Caco-2 (cell line): ENCODE data around the gene REEP3. TPM values are rescaled to one million over a fixed set of nuclear protein-coding genes. Genes with fewer than 3 reads are reported as not detected.
"Not testable (repeated sequence)": the region's sequence is repeated elsewhere in the genome, so short reads cannot be mapped to it uniquely, and the experiment has no call there.

Experiments used
- BruUV-seq: library from RNA; stranded (reverse); fragments of 400-500 nt; replicated peaks from 2 replicates; lab custom pipeline; 2021; lab: Mats Ljungman, UMichigan
- CTCF ChIA-PET: fragments of 300-600 bp; sonication (Branson Sonifier 250); formaldehyde crosslinking; loops from one replicate; lab custom pipeline; 2022; ENCODE audit warnings: antibody characterized with exemption; lab: Charles Lee
- POLR2A ChIA-PET: fragments of 300-600 bp; sonication (Branson Sonifier 250); formaldehyde crosslinking; loops from one replicate; lab custom pipeline; 2022; ENCODE audit warnings: antibody characterized with exemption; lab: Charles Lee
- DNase-seq, 2 experiments: peaks; one replicate each; pipeline versions ENCODE4 v3.0.0 to v3.0.0-alpha.2; 2020 to 2022
- H3K27me3 ChIP-seq: replicated peaks from 2 replicates; pipeline ENCODE4 v1.6.0; 2011; ENCODE audit warnings: low read length; ENCODE audit not compliant: control insufficient read depth, insufficient read depth
- H3K36me3 ChIP-seq: 2 replicates; pipeline ENCODE4 v1.5.1; 2011; ENCODE audit warnings: low read length; ENCODE audit not compliant: control insufficient read depth, insufficient read depth
- H3K4me1 ChIP-seq: fragments of 250-450 bp; sonication (Bioruptor Pico); 2 replicates; pipeline ENCODE4 v1.5.1; 2020; ENCODE audit warnings: mild to moderate bottlenecking
- H3K4me3 ChIP-seq: 2 replicates; pipeline ENCODE4 v1.5.1; 2011; ENCODE audit warnings: low read depth, mild to moderate bottlenecking, control low read depth, low read length
- H3K9me3 ChIP-seq: fragments of 250-450 bp; sonication (Bioruptor Pico); 2 replicates; pipeline ENCODE4 v1.5.1; 2020; ENCODE audit warnings: mild to moderate bottlenecking, moderate library complexity
- H3K27ac Mint-ChIP-seq: one replicate; pipeline ENCODE4 v1.8.0; 2022; ENCODE audit warnings: mixed read lengths; ENCODE audit not compliant: unreplicated experiment
- H3K27me3 Mint-ChIP-seq: one replicate; pipeline ENCODE4 v1.8.0; 2022; ENCODE audit warnings: mixed read lengths; ENCODE audit not compliant: insufficient read depth, unreplicated experiment
- H3K36me3 Mint-ChIP-seq: one replicate; pipeline ENCODE4 v1.8.0; 2022; ENCODE audit warnings: mild to moderate bottlenecking, mixed read lengths; ENCODE audit not compliant: insufficient read depth, unreplicated experiment
- H3K4me1 Mint-ChIP-seq: one replicate; pipeline ENCODE4 v1.8.0; 2022; ENCODE audit warnings: low read depth, mixed read lengths; ENCODE audit not compliant: unreplicated experiment
- H3K4me3 Mint-ChIP-seq: one replicate; pipeline ENCODE4 v1.8.0; 2022; ENCODE audit warnings: mild to moderate bottlenecking, moderate library complexity, mixed read lengths; ENCODE audit not compliant: unreplicated experiment
- H3K9me3 Mint-ChIP-seq: one replicate; pipeline ENCODE4 v1.8.0; 2022; ENCODE audit warnings: mixed read lengths; ENCODE audit not compliant: unreplicated experiment
- CTCF ChIP-seq, 2 experiments: fragments of 200-600 bp in 1 of 2; IDR thresholded peaks; 1 replicate in 1 of 2; 2 replicates in 1 of 2; pipeline versions ENCODE4 v1.5.1 to v1.8.0; 2011 to 2022; ENCODE audit warnings: antibody characterized with exemption in 1 of 2, control low read depth in 1 of 2, inconsistent platforms in 1 of 2, low read depth in 1 of 2, low read length in 1 of 2, mild to moderate bottlenecking in 1 of 2, moderate library complexity in 1 of 2; ENCODE audit not compliant: insufficient read depth in 1 of 2, severe bottlenecking in 1 of 2, unreplicated experiment in 1 of 2
- intact Hi-C: fragments of 100-400 bp; cut with micrococcal nuclease; formaldehyde crosslinking; loops from one replicate; pipeline ENCODE4 v1.10.0; 2022; ENCODE audit not compliant: unreplicated experiment
- total RNA-seq: library from RNA; stranded (reverse); gene quantifications from 2 replicates; pipeline ENCODE4 v1.2.3, GENCODE V29; 2022

REEP3 gene
- total RNA-seq, 1 experiment from 2014 or later: 66.4 TPM

GRCh38 chr10:63497321-63497720 lies 23.9 kb upstream of the REEP3 start:
- intact Hi-C loops: no loop called here
- H3K4me3 Mint-ChIP-seq: no peak overlapping the region
- peaks cover 11% of the 10 kb centered on the region for H3K4me1 Mint-ChIP-seq
- no peaks in the 10 kb centered on the region for H3K27me3 ChIP-seq
- H3K4me1 ChIP-seq: no peaks in the 10 kb centered on the region
- POLR2A ChIA-PET: interaction anchor here (0.5 kb wide), 1 partner anchor 1549 kb away, joined by 9 read pairs; no protein-coding TSS in a partner anchor
- TF ChIP-seq CTCF (IDR thresholded peaks at IDR 0.05; ENCODE audit: insufficient read depth in 1 of 2, low read depth in 1 of 2, low read length in 1 of 2, severe bottlenecking in 1 of 2, unreplicated experiment in 1 of 2): no peak
- CTCF ChIA-PET: no interaction called here
- H3K27ac Mint-ChIP-seq: no peak overlapping the region
- no peak overlapping the region for H3K4me3 ChIP-seq
- BruUV-seq: no TSS peak
- no peaks in the 10 kb centered on the region for H3K36me3 ChIP-seq
- H3K9me3 ChIP-seq: no peaks in the 10 kb centered on the region
- H3K9me3 Mint-ChIP-seq: no peaks in the 10 kb centered on the region
- peaks cover 10% of the 10 kb centered on the region for H3K36me3 Mint-ChIP-seq
- H3K27me3 Mint-ChIP-seq: no peaks in the 10 kb centered on the region
- DNase-seq: no peak

- ChIA-PET POLR2A (no interaction called here), CTCF (no interaction called here)
- H3K27ac Mint-ChIP-seq: no peak overlapping the region
- intact Hi-C loops: no loop called here
- peaks cover under 1% of the 10 kb centered on the region for H3K4me1 ChIP-seq
- H3K4me1 Mint-ChIP-seq: peaks cover 16% of the 10 kb centered on the region
- no peaks in the 10 kb centered on the region for H3K9me3 Mint-ChIP-seq
- no peaks in the 10 kb centered on the region for H3K27me3 Mint-ChIP-seq
- DNase-seq: no peak
- H3K4me3 ChIP-seq: no peak overlapping the region
- no peaks in the 10 kb centered on the region for H3K9me3 ChIP-seq
- no peak for TF ChIP-seq CTCF (IDR thresholded peaks at IDR 0.05; ENCODE audit: insufficient read depth in 1 of 2, low read depth in 1 of 2, low read length in 1 of 2, severe bottlenecking in 1 of 2, unreplicated experiment in 1 of 2)
- peaks cover 13% of the 10 kb centered on the region for H3K36me3 Mint-ChIP-seq
- H3K36me3 ChIP-seq: no peaks in the 10 kb centered on the region
- H3K27me3 ChIP-seq: no peaks in the 10 kb centered on the region
- no peak overlapping the region for H3K4me3 Mint-ChIP-seq
- no TSS peak for BruUV-seq
These were observed 22.5 kb upstream of the REEP3 start for GRCh38 chr10:63498665-63499064.

DNA sequence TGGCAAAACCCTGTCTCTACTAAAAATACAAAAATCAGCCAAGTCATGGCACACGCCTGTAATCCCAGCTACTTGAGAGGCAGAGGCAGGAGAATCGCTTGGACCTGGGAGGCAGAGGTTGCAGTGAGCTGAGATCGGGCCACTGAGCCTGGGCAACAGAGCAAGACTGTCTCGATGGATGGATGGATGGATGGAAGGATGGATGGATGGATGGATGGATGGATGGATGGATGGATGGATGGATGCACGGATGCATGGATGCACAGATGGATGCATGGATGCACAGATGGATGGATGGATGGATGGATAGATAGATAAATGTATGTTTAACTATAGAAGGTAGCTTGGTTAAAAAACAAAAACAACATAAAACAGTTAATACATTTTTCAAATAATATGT lies 20.6 kb upstream of the REEP3 start:
- intact Hi-C loops, H3K36me3 ChIP-seq, H3K27me3 ChIP-seq, H3K4me3 ChIP-seq, H3K4me3 Mint-ChIP-seq, CTCF ChIA-PET, BruUV-seq, H3K9me3 ChIP-seq, POLR2A ChIA-PET, H3K27ac Mint-ChIP-seq, H3K9me3 Mint-ChIP-seq, H3K27me3 Mint-ChIP-seq, DNase-seq: not testable (repeated sequence)
- H3K4me1 Mint-ChIP-seq: peaks cover 34% of the 10 kb centered on the region
- peaks cover 16% of the 10 kb centered on the region for H3K36me3 Mint-ChIP-seq
- H3K4me1 ChIP-seq: peaks cover 17% of the 10 kb centered on the region

DNA sequence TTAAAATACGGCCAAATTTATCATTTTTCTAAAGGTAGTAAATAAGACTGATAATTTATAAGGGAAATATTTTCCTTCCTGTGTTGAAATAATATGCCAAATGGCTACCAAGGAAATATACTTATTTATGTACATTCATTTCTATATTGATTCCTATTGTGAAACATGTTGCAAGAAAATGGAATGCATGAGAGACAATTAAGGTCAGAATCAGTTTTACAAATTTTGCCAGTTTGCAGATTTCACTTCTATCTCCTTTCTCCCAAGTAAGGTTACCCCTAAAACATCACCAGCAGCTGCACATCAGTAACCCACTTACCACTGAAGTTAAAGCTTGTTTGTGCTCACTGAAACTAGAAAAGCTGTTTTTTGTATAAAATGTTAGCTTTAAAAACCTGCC lies 19.2 kb upstream of the REEP3 start:
- CTCF ChIA-PET: no interaction called here
- TF ChIP-seq CTCF (IDR thresholded peaks at IDR 0.05; ENCODE audit: insufficient read depth in 1 of 2, low read depth in 1 of 2, low read length in 1 of 2, severe bottlenecking in 1 of 2, unreplicated experiment in 1 of 2): no peak
- H3K9me3 Mint-ChIP-seq: no peaks in the 10 kb centered on the region

More for the DNA sequence above, 19.2 kb upstream of the REEP3 start:
- H3K4me1 ChIP-seq: peaks cover 31% of the 10 kb centered on the region
- no peaks in the 10 kb centered on the region for H3K36me3 ChIP-seq
- POLR2A ChIA-PET: no interaction called here
- DNase-seq: no peak
- no TSS peak for BruUV-seq
- peaks cover 16% of the 10 kb centered on the region for H3K36me3 Mint-ChIP-seq
- H3K27me3 Mint-ChIP-seq: no peaks in the 10 kb centered on the region
- H3K4me3 ChIP-seq: no peak overlapping the region
- H3K27ac Mint-ChIP-seq: no peak overlapping the region
- intact Hi-C loops: no loop called here
- peaks cover 47% of the 10 kb centered on the region for H3K4me1 Mint-ChIP-seq
- H3K27me3 ChIP-seq: no peaks in the 10 kb centered on the region
- H3K9me3 ChIP-seq: no peaks in the 10 kb centered on the region
- H3K4me3 Mint-ChIP-seq: no peak overlapping the region
